ENCODE results near the gene INSM1. TPM values are rescaled to one million over a fixed set of nuclear protein-coding genes. Genes with fewer than 3 reads are reported as not detected.

Gene INSM1
- total and polyA plus RNA-seq, 10 of the 15 experiments (the other 5 are each of a cell fraction or from before 2014, with no cell fraction given), result 0.03 to 0.11 (median 0.04) TPM; not detected in 7

DNA sequence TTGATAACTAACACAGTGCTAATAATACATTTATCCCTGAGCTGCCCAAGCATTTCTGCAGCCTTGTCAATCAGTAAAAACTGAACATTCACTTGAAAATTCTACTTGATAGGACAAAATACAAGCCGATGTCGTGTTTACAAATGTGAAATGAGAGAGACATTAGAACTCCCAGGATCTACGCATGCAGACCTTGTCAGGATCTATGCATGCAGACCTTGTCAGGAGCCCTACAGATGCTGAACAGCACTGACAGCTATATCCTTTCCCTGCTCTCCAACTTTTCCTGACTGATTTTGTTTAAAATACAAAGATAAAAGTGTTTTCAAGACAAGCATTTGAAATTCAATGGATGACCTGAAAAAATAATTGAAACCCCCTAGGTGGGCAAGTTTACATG, 28.9 kb downstream of the INSM1 start:
- BruUV-seq (replicated peaks), result no TSS peak
- TF ChIP-seq KDM1A (IDR thresholded peaks at IDR 0.05; ENCODE audit: borderline replicate concordance) (no peak), ESRRA (IDR thresholded peaks at IDR 0.05; ENCODE audit: low read length) (no peak), CHD1 (IDR thresholded peaks at IDR 0.05; ENCODE audit: low read depth, low read length) (no peak), ATF7 (IDR thresholded peaks at IDR 0.05; ENCODE audit: low read depth) (no peak), TCF12 (IDR thresholded peaks at IDR 0.05; ENCODE audit: low read depth, low read length) (no peak), NFXL1 (IDR thresholded peaks at IDR 0.05; ENCODE audit: borderline replicate concordance) (no peak), FOXM1 (IDR thresholded peaks at IDR 0.05; ENCODE audit: low read depth, low read length) (no peak), POLR2A (IDR thresholded peaks at IDR 0.05; ENCODE audit: low read depth, low read length) (no peak), TCF7 (IDR thresholded peaks at IDR 0.05; ENCODE audit: borderline replicate concordance) (no peak), POLR2AphosphoS2 (IDR thresholded peaks at IDR 0.05; ENCODE audit: low read depth, low read length) (no peak), ZNF207 (IDR thresholded peaks at IDR 0.05; ENCODE audit: borderline replicate concordance) (no peak)
- TF ChIP-seq, protein P1, sequence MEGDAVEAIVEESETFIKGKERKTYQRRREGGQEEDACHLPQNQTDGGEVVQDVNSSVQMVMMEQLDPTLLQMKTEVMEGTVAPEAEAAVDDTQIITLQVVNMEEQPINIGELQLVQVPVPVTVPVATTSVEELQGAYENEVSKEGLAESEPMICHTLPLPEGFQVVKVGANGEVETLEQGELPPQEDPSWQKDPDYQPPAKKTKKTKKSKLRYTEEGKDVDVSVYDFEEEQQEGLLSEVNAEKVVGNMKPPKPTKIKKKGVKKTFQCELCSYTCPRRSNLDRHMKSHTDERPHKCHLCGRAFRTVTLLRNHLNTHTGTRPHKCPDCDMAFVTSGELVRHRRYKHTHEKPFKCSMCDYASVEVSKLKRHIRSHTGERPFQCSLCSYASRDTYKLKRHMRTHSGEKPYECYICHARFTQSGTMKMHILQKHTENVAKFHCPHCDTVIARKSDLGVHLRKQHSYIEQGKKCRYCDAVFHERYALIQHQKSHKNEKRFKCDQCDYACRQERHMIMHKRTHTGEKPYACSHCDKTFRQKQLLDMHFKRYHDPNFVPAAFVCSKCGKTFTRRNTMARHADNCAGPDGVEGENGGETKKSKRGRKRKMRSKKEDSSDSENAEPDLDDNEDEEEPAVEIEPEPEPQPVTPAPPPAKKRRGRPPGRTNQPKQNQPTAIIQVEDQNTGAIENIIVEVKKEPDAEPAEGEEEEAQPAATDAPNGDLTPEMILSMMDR (IDR thresholded peaks at IDR 0.05 in 2 of 3, conservative IDR thresholded peaks at IDR 0.05 in 1 of 3; ENCODE audit: control insufficient read depth in 2 of 3, extremely low read depth in 1 of 3, insufficient read depth in 1 of 3, low read depth in 3 of 3, low read length in 3 of 3), result no peak
- TF ChIP-seq, protein P2, sequence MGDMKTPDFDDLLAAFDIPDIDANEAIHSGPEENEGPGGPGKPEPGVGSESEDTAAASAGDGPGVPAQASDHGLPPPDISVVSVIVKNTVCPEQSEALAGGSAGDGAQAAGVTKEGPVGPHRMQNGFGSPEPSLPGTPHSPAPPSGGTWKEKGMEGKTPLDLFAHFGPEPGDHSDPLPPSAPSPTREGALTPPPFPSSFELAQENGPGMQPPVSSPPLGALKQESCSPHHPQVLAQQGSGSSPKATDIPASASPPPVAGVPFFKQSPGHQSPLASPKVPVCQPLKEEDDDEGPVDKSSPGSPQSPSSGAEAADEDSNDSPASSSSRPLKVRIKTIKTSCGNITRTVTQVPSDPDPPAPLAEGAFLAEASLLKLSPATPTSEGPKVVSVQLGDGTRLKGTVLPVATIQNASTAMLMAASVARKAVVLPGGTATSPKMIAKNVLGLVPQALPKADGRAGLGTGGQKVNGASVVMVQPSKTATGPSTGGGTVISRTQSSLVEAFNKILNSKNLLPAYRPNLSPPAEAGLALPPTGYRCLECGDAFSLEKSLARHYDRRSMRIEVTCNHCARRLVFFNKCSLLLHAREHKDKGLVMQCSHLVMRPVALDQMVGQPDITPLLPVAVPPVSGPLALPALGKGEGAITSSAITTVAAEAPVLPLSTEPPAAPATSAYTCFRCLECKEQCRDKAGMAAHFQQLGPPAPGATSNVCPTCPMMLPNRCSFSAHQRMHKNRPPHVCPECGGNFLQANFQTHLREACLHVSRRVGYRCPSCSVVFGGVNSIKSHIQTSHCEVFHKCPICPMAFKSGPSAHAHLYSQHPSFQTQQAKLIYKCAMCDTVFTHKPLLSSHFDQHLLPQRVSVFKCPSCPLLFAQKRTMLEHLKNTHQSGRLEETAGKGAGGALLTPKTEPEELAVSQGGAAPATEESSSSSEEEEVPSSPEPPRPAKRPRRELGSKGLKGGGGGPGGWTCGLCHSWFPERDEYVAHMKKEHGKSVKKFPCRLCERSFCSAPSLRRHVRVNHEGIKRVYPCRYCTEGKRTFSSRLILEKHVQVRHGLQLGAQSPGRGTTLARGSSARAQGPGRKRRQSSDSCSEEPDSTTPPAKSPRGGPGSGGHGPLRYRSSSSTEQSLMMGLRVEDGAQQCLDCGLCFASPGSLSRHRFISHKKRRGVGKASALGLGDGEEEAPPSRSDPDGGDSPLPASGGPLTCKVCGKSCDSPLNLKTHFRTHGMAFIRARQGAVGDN (IDR thresholded peaks at IDR 0.05), result no peak
- Histone ChIP-seq H3K4me2 (ENCODE audit: control insufficient read depth, insufficient read depth) (no peak overlapping the region), H3K4me3 (no peak overlapping the region), H3K27ac (ENCODE audit: control insufficient read depth, insufficient read depth) (no peak overlapping the region), H3K9ac (ENCODE audit: control insufficient read depth, insufficient read depth, low read length) (no peak overlapping the region), H3K9me3 (replicated peaks; ENCODE audit: control insufficient read depth, insufficient read depth, low read length) (no peaks in the 10 kb centered on the region), H2AFZ (ENCODE audit: control insufficient read depth, low read depth, low read length) (no peak overlapping the region), H3K79me2 (ENCODE audit: control insufficient read depth, insufficient read depth, low read length) (no peaks in the 10 kb centered on the region), H3K4me1 (ENCODE audit: control insufficient read depth, insufficient read depth, low read length) (no peaks in the 10 kb centered on the region), H3K36me3 (ENCODE audit: control insufficient read depth in 2 of 2, insufficient read depth in 2 of 2, low read length in 1 of 2) (peaks cover 2 to 7% of the 10 kb centered on the region in 2 experiments; a peak in 3 of 4 replicates), H3K27me3 (replicated peaks in 1 of 2; ENCODE audit: control insufficient read depth in 2 of 2, insufficient read depth in 2 of 2, low read length in 1 of 2) (no peaks in the 10 kb centered on the region), H4K20me1 (ENCODE audit: control insufficient read depth, insufficient read depth) (no peaks in the 10 kb centered on the region)
- ATAC-seq (no peak), DNase-seq (ENCODE audit: low read depth, low spot score) (no peak), FAIRE-seq (no peak)
- intact Hi-C loops (cut with micrococcal nuclease; ENCODE audit: unreplicated experiment), result no loop called here
- ChIA-PET RAD21 (ENCODE audit: unreplicated experiment) (no interaction called here), POLR2A (no interaction called here), CTCF (no interaction called here), SMC1A (ENCODE audit: uncharacterized antibody, unreplicated experiment) (no interaction called here)
- in situ Hi-C loops (cut with MboI), result no loop called here
- WGBS (ENCODE audit: insufficient coverage, insufficient replicate concordance, low lambda C conversion rate, missing lambda C conversion rate), result 59% methylated on average over 3 of the region's 3 CpGs

Measured in GM12878 (cell line).